Stimulated activated CD8-positive, alpha-beta memory T cell treated with anti-CD3 and anti-CD28 coated beads, Interleukin-2, amount 100 ng/mL, for 1 hour (primary cell): Measurements from ENCODE around the gene TMEM63C.
A peak's percentile ranks its signal among the peaks of the same experiment; 100 is the strongest.
"Not testable (repeated sequence)": the region's sequence is repeated elsewhere in the genome, so short reads cannot be mapped to it uniquely, and the experiment has no call there.

Experiments
- DNase-seq, 2 donors: peaks; one replicate each; pipeline ENCODE4 v3.0.0-alpha.2; 2020; ENCODE audit warnings: low read depth in 2 of 2

TMEM63C gene

DNA sequence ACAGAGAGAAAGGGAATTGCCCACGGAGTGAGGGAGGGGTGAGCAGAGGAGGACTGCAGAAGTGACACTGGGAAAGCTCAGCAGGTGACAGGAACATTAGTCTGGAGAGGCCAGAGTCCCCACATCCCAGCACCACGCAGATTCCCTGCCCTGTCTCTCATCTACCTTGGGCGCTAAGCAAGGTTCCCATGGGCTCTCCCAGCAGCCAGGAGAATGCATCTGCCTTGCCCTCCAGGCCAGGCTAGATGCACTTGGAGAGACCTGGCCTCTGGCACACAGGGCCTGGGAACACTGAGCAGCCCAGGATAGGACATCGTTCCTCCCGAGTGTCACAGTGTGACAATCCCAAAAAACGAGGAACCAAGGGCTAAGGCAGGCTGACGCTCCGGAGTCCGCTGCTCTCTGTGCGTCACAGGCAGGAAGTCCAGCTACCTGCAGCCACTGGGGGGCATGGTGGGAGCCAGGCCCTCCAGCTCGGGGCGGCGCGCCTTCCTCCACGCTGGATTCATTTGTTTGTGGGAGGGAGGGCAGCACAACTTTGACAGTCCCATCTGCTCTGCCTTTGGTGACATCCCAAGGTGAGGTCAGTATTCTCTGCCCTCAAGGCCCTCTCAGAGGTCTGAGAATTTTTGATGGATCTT lies 94.8 kb downstream of the TMEM63C start:
- DNase-seq, result no peak

DNA sequence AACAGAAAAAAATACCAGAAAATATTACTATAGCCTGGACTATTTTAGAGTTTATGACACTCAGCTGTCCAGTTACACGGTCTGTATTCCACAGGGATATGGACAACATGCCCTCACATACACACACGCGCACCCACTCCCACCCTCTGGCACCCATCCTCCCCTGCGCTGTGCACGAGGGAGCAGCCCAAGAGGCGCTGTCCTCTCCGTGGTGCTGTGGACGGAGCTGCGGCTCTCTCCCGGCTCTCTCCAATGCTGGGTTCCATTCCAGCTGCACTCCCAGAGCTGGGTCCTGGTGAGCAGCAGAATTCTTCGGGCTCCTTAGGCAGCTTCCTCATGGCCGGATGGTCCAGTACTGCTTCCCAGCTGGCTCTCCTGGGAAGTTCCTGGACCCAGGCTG lies 95.4 kb downstream of the TMEM63C start:
- no peak for DNase-seq

- DNase-seq, result no peak
Measured at GRCh38 chr14:77278461-77279230, 97.0 kb downstream of the TMEM63C start.

DNA sequence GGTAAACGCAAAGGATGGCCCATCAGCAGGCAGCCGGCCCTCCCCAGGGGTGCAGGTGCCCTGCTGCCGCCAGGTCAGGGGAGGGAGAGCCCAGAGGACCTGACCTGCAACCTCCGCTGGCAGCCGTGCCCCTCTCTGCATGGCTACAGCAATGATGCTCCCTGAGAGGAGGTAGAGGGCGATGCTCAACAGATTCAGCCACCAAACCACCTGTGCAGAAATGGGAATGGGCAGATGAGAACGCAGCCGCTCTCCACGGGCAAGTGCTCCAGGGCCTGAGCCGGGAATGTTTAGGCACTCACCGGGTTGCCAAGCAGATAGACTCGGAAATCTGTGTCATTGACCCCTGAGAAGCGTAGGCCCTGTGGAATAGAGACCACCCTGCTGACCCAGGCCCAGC lies 98.1 kb downstream of the TMEM63C start:
- no peak for DNase-seq

DNA sequence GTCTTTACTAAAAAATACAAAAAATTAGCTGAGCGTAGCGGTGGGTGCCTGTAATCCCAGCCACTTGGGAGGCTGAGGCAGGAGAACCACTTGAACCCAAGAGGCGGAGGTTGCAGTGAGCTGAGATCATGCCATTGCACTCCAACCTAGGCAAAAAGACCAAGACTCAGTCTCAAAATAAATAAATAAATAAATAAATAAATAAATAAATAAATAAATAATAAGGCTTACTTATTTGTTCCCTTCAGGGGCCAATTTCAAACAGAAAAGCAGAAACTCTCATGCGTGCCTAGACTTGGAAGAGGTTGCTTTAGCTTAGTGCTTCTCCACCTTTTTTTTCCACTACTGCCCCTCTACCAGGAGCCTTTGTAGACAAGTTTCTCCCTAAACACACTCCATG lies 99.3 kb downstream of the TMEM63C start:
- not testable (repeated sequence) for DNase-seq

DNA sequence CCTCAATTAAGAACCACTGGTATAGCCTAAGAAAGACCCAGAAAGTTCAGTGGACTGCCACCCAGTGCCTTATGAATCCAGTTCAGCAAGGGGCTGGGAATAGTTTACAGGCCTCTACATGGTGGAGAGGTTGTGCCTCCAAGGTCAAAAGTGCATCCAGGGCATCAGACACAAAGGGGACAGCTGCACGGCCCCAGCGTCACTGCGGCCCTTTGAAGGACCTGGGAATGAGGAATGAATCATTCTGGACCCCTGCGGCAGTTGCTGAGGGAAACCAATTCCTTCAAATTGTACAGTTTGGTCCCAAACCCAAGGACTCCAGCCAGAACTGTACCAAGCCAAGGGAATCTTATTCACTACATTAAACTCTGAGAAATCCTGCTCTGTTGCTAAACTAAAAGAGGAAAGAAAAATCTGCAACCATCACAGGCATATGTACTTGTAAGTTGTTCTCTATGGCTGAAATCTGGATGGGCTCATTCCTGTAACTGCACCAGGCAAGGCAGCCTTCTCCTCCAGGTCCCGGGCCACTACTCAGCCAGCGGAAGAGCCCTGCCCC lies 100.3 kb downstream of the TMEM63C start:
- no peak for DNase-seq

- DNase-seq, result no peak
Measured at GRCh38 chr14:77284066-77284465, 102.5 kb downstream of the TMEM63C start.

GRCh38 chr14:77284466-77284865 lies 102.9 kb downstream of the TMEM63C start:
- no peak for DNase-seq

DNA sequence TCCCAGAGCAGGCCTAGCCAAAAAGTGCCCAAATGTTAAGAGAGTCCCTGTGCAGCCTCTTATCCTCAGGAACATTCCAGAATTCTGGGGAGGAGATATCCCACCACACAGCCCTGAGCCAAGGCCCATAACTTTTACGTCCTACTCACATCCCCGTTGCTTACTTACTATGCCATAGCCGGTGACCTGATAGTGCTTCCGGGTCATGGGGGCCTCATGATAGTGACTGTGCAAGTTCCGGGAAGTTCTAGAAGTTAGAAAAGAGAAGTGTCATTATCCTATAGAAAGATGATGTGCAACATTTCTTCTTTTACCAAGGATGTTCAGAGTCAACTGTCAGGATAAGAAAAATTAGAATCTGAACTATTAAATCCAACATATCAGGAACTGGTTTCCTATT lies 105.0 kb downstream of the TMEM63C start:
- no peak for DNase-seq

DNA sequence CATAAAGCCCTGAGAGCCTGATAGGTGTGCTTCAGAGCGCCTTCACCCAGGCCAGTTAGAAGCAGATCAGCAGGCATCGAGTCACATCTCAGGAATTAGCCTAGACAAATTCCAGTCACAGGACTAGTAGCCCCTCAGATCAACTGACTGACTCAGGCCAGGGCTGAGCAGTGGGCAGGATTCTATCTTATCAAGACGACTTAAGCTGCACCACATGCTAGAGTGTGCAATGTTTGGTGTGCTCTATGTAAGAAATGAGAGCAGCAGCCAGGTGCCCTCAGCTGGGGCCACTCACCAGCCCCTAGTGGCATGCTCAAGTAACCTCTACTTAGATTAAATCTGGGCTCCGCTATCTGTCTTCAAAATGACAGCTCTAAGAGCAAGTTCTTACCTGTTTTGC lies 109.1 kb downstream of the TMEM63C start:
- DNase-seq, result no peak

GRCh38 chr14:77296155-77296554 lies 114.6 kb downstream of the TMEM63C start:
- DNase-seq, result no peak

DNA sequence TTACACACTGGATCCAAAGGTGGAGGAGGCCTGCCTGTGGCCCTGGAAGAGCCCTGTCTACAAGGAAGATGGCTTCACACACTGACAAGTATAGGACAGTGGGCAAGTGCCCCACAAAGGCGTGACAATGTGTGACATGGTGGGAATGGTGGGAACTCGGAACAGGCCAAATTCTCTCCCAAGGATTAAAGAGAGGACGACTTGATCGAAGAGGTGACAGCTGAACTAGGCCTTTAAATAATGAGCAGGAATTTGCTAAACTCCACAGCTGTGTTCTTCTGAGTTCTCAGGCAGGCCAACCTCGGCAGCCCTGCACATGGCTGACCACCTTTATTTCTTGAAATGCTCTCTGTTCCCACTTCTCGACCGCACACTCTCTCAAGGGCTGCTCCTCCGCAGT lies 115.3 kb downstream of the TMEM63C start:
- DNase-seq, result no peak

DNA sequence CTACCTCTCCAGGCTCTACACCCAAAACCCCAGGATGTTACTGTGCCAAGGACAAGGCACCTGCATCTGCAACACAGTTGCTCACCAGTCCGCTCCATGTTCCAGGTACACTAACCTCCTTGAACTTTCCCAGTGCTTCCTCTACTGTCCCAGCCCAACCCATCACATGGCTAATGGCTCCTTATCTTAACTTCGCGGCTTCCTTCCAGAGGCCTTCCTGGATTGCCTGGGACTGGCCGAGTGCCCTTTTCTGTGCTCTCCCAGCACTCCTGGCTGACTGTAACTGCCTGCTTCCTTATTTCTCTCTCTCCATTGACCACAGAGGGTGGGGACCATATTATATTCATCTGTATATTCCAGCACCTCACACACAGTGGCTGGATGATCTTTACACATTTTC lies 118.2 kb downstream of the TMEM63C start:
- no peak for DNase-seq

GRCh38 chr14:77301103-77301502 lies 119.5 kb downstream of the TMEM63C start:
- peak in 1 of 2 donors; percentile 29 for DNase-seq

GRCh38 chr14:77302926-77303325 lies 121.3 kb downstream of the TMEM63C start:
- DNase-seq, result no peak

GRCh38 chr14:77303417-77304156 lies 122.0 kb downstream of the TMEM63C start:
- DNase-seq, result no peak

DNA sequence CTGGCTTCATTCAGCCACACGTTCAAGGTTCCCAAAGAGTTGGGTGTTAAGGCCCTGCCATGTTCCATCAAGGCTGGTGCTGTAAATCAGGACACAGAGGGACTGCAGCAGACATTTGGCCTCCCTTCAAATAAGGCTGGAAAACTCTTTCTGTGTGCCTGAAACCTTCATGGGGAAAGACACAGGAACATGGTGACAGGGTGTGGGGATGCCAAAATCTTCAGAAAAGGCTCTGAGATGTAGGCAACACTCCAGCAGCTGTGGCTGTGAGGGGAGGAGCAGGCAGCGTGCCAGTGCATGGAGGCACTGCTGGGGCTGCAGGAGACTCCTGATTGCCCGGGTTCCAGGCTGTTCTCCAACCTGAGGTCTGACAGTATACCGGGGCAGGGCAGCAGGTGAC lies 124.1 kb downstream of the TMEM63C start:
- no peak for DNase-seq

DNA sequence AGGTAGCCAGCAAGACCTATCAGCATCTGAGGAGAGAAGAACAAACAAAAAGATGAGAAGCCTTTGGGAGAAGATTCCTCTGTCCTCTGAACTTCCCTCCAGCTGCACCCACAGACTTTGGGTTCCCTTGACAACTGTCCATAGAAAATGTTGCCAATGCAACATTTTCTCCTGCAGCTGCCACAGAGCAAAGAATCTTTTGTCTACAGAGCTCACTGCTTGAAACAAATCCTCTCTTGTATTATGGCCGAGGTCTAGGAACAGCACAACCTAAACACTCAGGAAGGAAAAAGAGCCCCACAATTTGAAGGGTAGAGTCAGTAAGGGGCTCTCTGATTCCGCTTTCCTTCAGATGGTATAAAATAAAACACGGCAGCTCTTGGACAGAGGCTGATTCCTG lies 124.8 kb downstream of the TMEM63C start:
- DNase-seq, result no peak

- no peak for DNase-seq
Measured at GRCh38 chr14:77306851-77307496, 125.4 kb downstream of the TMEM63C start.
